GM12872 (cell line): ENCODE measurements around the gene AK6.

ENCODE experiments used
- CTCF ChIP-seq: IDR thresholded peaks from 3 replicates; pipeline ENCODE4 v1.5.1; 2011; ENCODE audit warnings: low read depth, mild to moderate bottlenecking, low read length, moderate library complexity; ENCODE audit not compliant: insufficient read depth

Gene AK6

GRCh38 chr5:69331528-69332445 is 37.5 kb downstream of the AK6 start:
- no peak for TF ChIP-seq CTCF

GRCh38 chr5:69329905-69330489 is 39.3 kb downstream of the AK6 start:
- no peak for TF ChIP-seq CTCF

GRCh38 chr5:69326365-69326764 is 43.0 kb downstream of the AK6 start:
- TF ChIP-seq CTCF, result no peak

GRCh38 chr5:69317391-69317790 is 51.9 kb downstream of the AK6 start:
- TF ChIP-seq CTCF, result no peak

GRCh38 chr5:69315972-69316371 is 53.3 kb downstream of the AK6 start:
- TF ChIP-seq CTCF, result no peak

- no peak for TF ChIP-seq CTCF
Measured at GRCh38 chr5:69313428-69313827, 55.9 kb downstream of the AK6 start.

- no peak for TF ChIP-seq CTCF
Measured at GRCh38 chr5:69312459-69313160, 56.7 kb downstream of the AK6 start.
